ENCODE results near the gene DNAJC30.

DNAJC30 gene

DNA sequence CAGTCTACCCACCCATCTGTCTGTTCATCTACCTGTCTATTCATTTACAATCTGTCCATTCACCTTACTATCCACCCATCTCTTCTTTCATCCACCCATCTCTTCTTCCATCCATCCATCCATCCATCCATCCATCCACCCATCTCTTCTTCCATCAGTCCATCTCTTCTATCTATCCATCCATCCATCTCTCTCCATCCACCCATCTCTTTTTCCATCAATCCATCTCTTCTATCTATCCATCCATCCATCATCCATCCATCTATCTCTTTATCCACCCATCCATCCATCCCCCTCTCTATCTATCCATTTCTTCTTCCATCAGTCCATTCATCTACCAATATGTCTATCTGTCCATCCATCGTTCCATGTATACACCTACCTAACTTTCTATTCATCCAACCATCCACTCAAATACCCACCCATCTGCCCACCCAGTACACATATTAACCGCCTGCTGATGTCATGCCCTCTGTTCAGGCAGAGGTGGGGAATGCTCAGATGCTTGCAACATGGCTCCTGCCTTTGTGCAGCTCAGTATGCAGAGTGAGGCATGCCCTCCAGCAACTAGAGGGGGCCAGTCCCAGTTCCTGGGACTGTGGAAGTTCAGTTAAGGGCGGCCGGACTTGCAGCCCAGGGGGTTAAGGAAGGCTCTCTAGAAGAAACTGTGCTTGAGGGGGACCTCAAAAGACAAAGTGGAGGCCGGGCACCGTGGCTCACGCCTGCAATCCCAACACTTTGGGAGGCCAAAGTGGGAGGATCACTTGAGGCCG, 47.6 kb downstream of the DNAJC30 start:
- H3K27me3 ChIP-seq (replicated peaks): no peaks in the 10 kb centered on the region
- in situ Hi-C loops (cut with HindIII; ENCODE audit: low pct_ligation_motif_present, low sequenced_read_pairs): no loop called here
- H3K4me3 ChIP-seq (ENCODE audit: low read depth, low read length): no peak overlapping the region
- no peak for DNase-seq
- no peak overlapping the region for H3K27ac ChIP-seq
- TF ChIP-seq, protein P1, sequence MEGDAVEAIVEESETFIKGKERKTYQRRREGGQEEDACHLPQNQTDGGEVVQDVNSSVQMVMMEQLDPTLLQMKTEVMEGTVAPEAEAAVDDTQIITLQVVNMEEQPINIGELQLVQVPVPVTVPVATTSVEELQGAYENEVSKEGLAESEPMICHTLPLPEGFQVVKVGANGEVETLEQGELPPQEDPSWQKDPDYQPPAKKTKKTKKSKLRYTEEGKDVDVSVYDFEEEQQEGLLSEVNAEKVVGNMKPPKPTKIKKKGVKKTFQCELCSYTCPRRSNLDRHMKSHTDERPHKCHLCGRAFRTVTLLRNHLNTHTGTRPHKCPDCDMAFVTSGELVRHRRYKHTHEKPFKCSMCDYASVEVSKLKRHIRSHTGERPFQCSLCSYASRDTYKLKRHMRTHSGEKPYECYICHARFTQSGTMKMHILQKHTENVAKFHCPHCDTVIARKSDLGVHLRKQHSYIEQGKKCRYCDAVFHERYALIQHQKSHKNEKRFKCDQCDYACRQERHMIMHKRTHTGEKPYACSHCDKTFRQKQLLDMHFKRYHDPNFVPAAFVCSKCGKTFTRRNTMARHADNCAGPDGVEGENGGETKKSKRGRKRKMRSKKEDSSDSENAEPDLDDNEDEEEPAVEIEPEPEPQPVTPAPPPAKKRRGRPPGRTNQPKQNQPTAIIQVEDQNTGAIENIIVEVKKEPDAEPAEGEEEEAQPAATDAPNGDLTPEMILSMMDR (IDR thresholded peaks at IDR 0.05; ENCODE audit: low read depth, low read length, missing control alignments): no peak
- H3K36me3 ChIP-seq (replicated peaks): no peaks in the 10 kb centered on the region

DNA sequence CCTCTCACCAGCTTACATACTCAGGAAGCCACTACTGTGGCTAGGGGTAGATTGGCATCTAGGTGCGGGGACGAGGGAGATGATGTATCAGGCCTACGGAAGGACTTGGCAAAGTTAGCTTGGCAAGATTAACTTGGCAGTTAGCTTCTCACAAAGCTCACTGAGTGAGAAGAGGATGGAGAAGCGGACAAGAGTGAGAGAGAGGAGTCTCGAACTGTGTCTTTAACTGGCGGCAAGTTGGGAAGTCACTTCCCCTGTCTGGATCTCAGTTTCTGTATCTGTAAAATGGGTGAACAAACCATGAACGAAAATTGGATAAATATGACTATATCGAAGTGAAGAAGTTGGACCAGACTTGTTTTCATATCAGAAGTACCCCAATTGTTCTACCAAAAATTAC, 49.4 kb downstream of the DNAJC30 start:
- H3K4me3 ChIP-seq (ENCODE audit: low read depth, low read length): no peak overlapping the region
- TF ChIP-seq, protein P1 (IDR thresholded peaks at IDR 0.05; ENCODE audit: low read depth, low read length, missing control alignments): no peak
- in situ Hi-C loops (cut with HindIII; ENCODE audit: low pct_ligation_motif_present, low sequenced_read_pairs): no loop called here

DNA sequence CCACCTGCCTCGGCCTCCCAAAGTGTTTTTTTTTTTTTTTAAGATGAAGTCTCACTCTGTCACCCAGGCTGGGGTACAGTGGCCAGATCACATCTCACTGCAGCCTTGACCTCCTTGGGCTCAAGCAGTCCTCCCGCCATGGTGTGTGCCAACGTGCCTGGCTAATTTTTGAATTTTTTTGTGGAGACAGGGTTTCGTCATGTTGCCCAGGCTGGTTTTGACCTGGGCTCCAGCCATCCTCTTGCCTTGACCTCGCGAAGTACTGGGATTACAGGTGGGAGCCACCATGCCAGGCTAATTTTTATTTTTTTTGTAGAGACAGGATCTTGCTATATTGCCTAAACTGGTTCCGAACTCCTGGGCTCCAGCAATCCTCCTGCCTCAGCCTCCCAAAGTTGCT, 49.9 kb downstream of the DNAJC30 start:
- TF ChIP-seq, protein P1 (IDR thresholded peaks at IDR 0.05; ENCODE audit: low read depth, low read length, missing control alignments): no peak
- in situ Hi-C loops (cut with HindIII; ENCODE audit: low pct_ligation_motif_present, low sequenced_read_pairs): no loop called here
- H3K27ac ChIP-seq: no peak overlapping the region

More for the DNA sequence above, 49.4 kb downstream of the DNAJC30 start:
- no peak overlapping the region for H3K27ac ChIP-seq
- H3K27me3 ChIP-seq (replicated peaks): no peaks in the 10 kb centered on the region
- H3K36me3 ChIP-seq (replicated peaks): no peaks in the 10 kb centered on the region
- DNase-seq: no peak

DNA sequence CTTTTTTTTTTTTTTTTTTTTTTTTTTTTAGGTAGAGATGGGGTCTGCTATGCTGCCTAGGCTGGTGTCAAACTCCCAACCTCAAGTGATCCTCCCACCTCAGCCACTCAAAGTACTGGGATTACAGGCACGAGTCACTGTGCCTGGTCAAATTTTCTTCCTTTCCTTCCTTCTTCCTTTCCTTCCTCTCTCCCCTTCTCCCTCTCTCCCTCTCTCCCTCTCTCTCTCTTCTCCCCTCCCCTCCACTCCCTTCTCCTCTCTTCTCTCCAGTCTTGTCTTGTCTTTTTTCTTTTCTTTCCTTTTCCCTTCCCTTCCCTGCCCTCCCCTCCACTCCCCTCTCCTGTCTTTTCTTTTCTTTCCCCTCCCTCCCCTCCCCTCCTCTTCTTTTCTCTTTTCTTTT, 51.7 kb downstream of the DNAJC30 start:
- TF ChIP-seq, protein P1 (IDR thresholded peaks at IDR 0.05; ENCODE audit: low read depth, low read length, missing control alignments): no peak
- in situ Hi-C loops (cut with HindIII; ENCODE audit: low pct_ligation_motif_present, low sequenced_read_pairs): no loop called here
- Histone ChIP-seq H3K27me3 (replicated peaks) (peaks cover 17% of the 10 kb centered on the region), H3K27ac (no peak overlapping the region), H3K4me3 (ENCODE audit: low read depth, low read length) (no peak overlapping the region), H3K36me3 (replicated peaks) (no peaks in the 10 kb centered on the region)
- DNase-seq: no peak

More for the DNA sequence above, 49.9 kb downstream of the DNAJC30 start:
- Histone ChIP-seq H3K4me3 (ENCODE audit: low read depth, low read length) (no peak overlapping the region), H3K36me3 (replicated peaks) (no peaks in the 10 kb centered on the region), H3K27me3 (replicated peaks) (peaks cover 5% of the 10 kb centered on the region)
- DNase-seq: no peak

Data from brain microvascular endothelial cell (primary cell).